GM12878 (cell line): ENCODE results near the gene SEPTIN6. TPM values are rescaled to one million over a fixed set of nuclear protein-coding genes. Genes with fewer than 3 reads are reported as not detected.

Source experiments
- BCLAF1 ChIP-seq: fragments of 450-650 bp; IDR thresholded peaks from 2 replicates; pipeline ENCODE4 v1.6.1; 2017; ENCODE audit warnings: antibody characterized with exemption, mild to moderate bottlenecking, moderate library complexity
- CREM ChIP-seq: IDR thresholded peaks from 2 replicates; pipeline ENCODE4 v1.6.1; 2014; ENCODE audit warnings: antibody characterized with exemption, low read depth
- ELK1 ChIP-seq: IDR thresholded peaks from 2 replicates; pipeline ENCODE4 v1.6.1; 2012; ENCODE audit warnings: low read depth, low read length, improper control_type of control experiment
- HSF1 ChIP-seq: fragments of 150-350 bp; IDR thresholded peaks from 2 replicates; pipeline ENCODE4 v1.6.1; 2014; ENCODE audit warnings: mild to moderate bottlenecking, low read depth, low read length
- IKZF1 ChIP-seq: fragments of 450-650 bp; conservative IDR thresholded peaks from 2 replicates; pipeline ENCODE4 v1.6.1; 2017; ENCODE audit warnings: antibody characterized with exemption, mild to moderate bottlenecking
- LARP7 ChIP-seq: fragments of 450-650 bp; IDR thresholded peaks from 2 replicates; pipeline ENCODE4 v1.6.1; 2017; ENCODE audit warnings: mild to moderate bottlenecking
- MLLT1 ChIP-seq: fragments of 450-650 bp; IDR thresholded peaks from 2 replicates; pipeline ENCODE4 v1.6.1; 2016; ENCODE audit warnings: mild to moderate bottlenecking
- NBN ChIP-seq: fragments of 450-650 bp; IDR thresholded peaks from 2 replicates; pipeline ENCODE4 v1.6.1; 2016
- NFYB ChIP-seq: IDR thresholded peaks from 2 replicates; pipeline ENCODE4 v1.6.1; 2011; ENCODE audit warnings: low read depth, mild to moderate bottlenecking, low read length, improper control_type of control experiment, moderate library complexity; ENCODE audit not compliant: insufficient read depth
- NR2F1 ChIP-seq: fragments of 450-650 bp; conservative IDR thresholded peaks from 2 replicates; pipeline ENCODE4 v1.6.1; 2017; ENCODE audit warnings: mild to moderate bottlenecking
- RELA ChIP-seq: fragments of 450-650 bp; IDR thresholded peaks from 2 replicates; pipeline ENCODE4 v1.8.0; 2014; ENCODE audit warnings: borderline replicate concordance; ENCODE audit not compliant: partially characterized antibody
- SPI1 ChIP-seq: IDR thresholded peaks from 2 replicates; pipeline ENCODE4 v1.6.1; 2011; ENCODE audit warnings: low read depth, mild to moderate bottlenecking, low read length, moderate library complexity, borderline replicate concordance; ENCODE audit not compliant: insufficient read depth
- USF2 ChIP-seq: IDR thresholded peaks from 2 replicates; pipeline ENCODE4 v1.6.1; 2011; ENCODE audit warnings: low read depth, low read length, improper control_type of control experiment, borderline replicate concordance
- YY1 ChIP-seq: IDR thresholded peaks from 2 replicates; pipeline ENCODE4 v1.6.1; 2011; ENCODE audit warnings: low read depth, mild to moderate bottlenecking, low read length
- polyA plus RNA-seq, 11 experiments: library from polyadenylated mRNA; depleted of rRNA in 4 of 11; unstranded in 6 of 11; stranded (reverse) in 5 of 11; fragments of >200 nt; fragmentation: Nextera tagmentation in 4 of 11; fragmentation: Illumina TruSeq in 1 of 11; extraction: Ambion mirVana in 4 of 11; extraction: Trizol in 1 of 11; gene quantifications; 1 replicate in 1 of 11; 2 replicates in 10 of 11; pipeline versions ENCODE4 v1.2.1 to v1.2.3, GENCODE V29; 2011 to 2016; ENCODE audit warnings: inconsistent platforms in 2 of 11, missing spikeins in 2 of 11, low read depth in 1 of 11
- total RNA-seq, 4 experiments: library from RNA; depleted of rRNA in 3 of 4; stranded (reverse); fragments of >200 nt in 3 of 4; fragmentation: Illumina TruSeq in 1 of 4; extraction: Trizol in 1 of 4; gene quantifications; 2 replicates each; pipeline versions ENCODE4 v1.2.1 to v1.2.3, GENCODE V29; 2013 to 2021
- TF ChIP-seq, protein P1 (sequence below): fragments of 450-650 bp; IDR thresholded peaks from 2 replicates; pipeline ENCODE4 v1.6.1; 2017; ENCODE audit warnings: borderline replicate concordance
- TF ChIP-seq, protein P2 (sequence below): fragments of 450-650 bp; IDR thresholded peaks from 2 replicates; pipeline ENCODE4 v1.6.1; 2017; ENCODE audit warnings: mild to moderate bottlenecking, moderate library complexity

Gene SEPTIN6
- total and polyA plus RNA-seq, 10 of the 15 experiments (the other 5 are each of a cell fraction or from before 2014, with no cell fraction given) = 37.2 to 353 (median 154) TPM

GRCh38 chrX:119686087-119686691 is 6.8 kb downstream of the SEPTIN6 start (continued):
- TF ChIP-seq HSF1 = no peak
- no peak for TF ChIP-seq RELA
- no peak for TF ChIP-seq USF2
- no peak for TF ChIP-seq NFYB
- TF ChIP-seq, protein P1, sequence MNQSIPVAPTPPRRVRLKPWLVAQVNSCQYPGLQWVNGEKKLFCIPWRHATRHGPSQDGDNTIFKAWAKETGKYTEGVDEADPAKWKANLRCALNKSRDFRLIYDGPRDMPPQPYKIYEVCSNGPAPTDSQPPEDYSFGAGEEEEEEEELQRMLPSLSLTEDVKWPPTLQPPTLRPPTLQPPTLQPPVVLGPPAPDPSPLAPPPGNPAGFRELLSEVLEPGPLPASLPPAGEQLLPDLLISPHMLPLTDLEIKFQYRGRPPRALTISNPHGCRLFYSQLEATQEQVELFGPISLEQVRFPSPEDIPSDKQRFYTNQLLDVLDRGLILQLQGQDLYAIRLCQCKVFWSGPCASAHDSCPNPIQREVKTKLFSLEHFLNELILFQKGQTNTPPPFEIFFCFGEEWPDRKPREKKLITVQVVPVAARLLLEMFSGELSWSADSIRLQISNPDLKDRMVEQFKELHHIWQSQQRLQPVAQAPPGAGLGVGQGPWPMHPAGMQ = no peak
- peak; percentile 76 for TF ChIP-seq IKZF1
- 0 out of 2 replicates have a peak, but pooled peaks have one; percentile 7 for TF ChIP-seq YY1
- TF ChIP-seq, protein P2, sequence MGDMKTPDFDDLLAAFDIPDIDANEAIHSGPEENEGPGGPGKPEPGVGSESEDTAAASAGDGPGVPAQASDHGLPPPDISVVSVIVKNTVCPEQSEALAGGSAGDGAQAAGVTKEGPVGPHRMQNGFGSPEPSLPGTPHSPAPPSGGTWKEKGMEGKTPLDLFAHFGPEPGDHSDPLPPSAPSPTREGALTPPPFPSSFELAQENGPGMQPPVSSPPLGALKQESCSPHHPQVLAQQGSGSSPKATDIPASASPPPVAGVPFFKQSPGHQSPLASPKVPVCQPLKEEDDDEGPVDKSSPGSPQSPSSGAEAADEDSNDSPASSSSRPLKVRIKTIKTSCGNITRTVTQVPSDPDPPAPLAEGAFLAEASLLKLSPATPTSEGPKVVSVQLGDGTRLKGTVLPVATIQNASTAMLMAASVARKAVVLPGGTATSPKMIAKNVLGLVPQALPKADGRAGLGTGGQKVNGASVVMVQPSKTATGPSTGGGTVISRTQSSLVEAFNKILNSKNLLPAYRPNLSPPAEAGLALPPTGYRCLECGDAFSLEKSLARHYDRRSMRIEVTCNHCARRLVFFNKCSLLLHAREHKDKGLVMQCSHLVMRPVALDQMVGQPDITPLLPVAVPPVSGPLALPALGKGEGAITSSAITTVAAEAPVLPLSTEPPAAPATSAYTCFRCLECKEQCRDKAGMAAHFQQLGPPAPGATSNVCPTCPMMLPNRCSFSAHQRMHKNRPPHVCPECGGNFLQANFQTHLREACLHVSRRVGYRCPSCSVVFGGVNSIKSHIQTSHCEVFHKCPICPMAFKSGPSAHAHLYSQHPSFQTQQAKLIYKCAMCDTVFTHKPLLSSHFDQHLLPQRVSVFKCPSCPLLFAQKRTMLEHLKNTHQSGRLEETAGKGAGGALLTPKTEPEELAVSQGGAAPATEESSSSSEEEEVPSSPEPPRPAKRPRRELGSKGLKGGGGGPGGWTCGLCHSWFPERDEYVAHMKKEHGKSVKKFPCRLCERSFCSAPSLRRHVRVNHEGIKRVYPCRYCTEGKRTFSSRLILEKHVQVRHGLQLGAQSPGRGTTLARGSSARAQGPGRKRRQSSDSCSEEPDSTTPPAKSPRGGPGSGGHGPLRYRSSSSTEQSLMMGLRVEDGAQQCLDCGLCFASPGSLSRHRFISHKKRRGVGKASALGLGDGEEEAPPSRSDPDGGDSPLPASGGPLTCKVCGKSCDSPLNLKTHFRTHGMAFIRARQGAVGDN = peak; percentile 100
- TF ChIP-seq BCLAF1 = no peak
- TF ChIP-seq MLLT1 = peak; percentile 29; the same call in 1 of the 2 replicates
- peak; percentile 41; the same call in 1 of the 2 replicates for TF ChIP-seq NBN
- peak; percentile 62; the same call in 1 of the 2 replicates for TF ChIP-seq SPI1
- TF ChIP-seq LARP7 = no peak
- TF ChIP-seq NR2F1 = peak; percentile 70
- TF ChIP-seq CREM = no peak
- TF ChIP-seq ELK1 = no peak
